Activated CD4-positive, alpha-beta memory T cell treated with anti-CD3 and anti-CD28 coated beads for 36 hours (primary cell): Measurements from ENCODE around the gene GLYR1. TPM values are rescaled to one million over a fixed set of nuclear protein-coding genes. Genes with fewer than 3 reads are reported as not detected.

Experiments used
- CTCF ChIA-PET: fragments of 350-600 bp; sonication (Branson Sonifier 250); formaldehyde crosslinking; loops from one replicate; lab custom pipeline; 2021; ENCODE audit warnings: antibody characterized with exemption, inconsistent platforms; lab: Charles Lee
- POLR2A ChIA-PET: fragments of 350-600 bp; sonication (Branson Sonifier 250); formaldehyde crosslinking; loops from one replicate; lab custom pipeline; 2021; ENCODE audit warnings: antibody characterized with exemption; lab: Charles Lee
- DNase-seq: peaks from one replicate; pipeline ENCODE4 v3.0.0-alpha.2; 2020
- H3K27ac Mint-ChIP-seq: one replicate; pipeline ENCODE4 v1.8.0; 2021; ENCODE audit warnings: mixed read lengths
- H3K27me3 Mint-ChIP-seq: one replicate; pipeline ENCODE4 v1.8.0; 2021; ENCODE audit warnings: mixed read lengths
- H3K36me3 Mint-ChIP-seq: one replicate; pipeline ENCODE4 v1.8.0; 2021; ENCODE audit warnings: mixed read lengths
- H3K4me1 Mint-ChIP-seq: one replicate; pipeline ENCODE4 v1.8.0; 2021; ENCODE audit warnings: low read depth, mixed read lengths
- H3K4me3 Mint-ChIP-seq: one replicate; pipeline ENCODE4 v1.8.0; 2021; ENCODE audit warnings: mild to moderate bottlenecking, mixed read lengths
- H3K9me3 Mint-ChIP-seq: one replicate; pipeline ENCODE4 v1.8.0; 2021; ENCODE audit warnings: mixed read lengths
- intact Hi-C: fragments of 100-400 bp; cut with micrococcal nuclease; formaldehyde crosslinking; loops from one replicate; pipeline ENCODE4 v1.15.1; 2023
- total RNA-seq, 2 experiments: library from RNA; stranded (reverse); gene quantifications; one replicate each; pipeline ENCODE4 v1.2.3, GENCODE V29; 2021

GLYR1 gene
- total RNA-seq, 2 experiments from 2014 or later, result 71.6 to 73.3 TPM

GRCh38 chr16:4760221-4760910 lies 86.7 kb downstream of the GLYR1 start:
- Mint-ChIP-seq H3K4me3 (no peak overlapping the region), H3K36me3 (peaks cover 37% of the 10 kb centered on the region), H3K4me1 (peaks cover 10% of the 10 kb centered on the region), H3K27ac (no peak overlapping the region), H3K9me3 (peaks cover 3% of the 10 kb centered on the region), H3K27me3 (no peaks in the 10 kb centered on the region)
- ChIA-PET POLR2A (interaction anchor here (0.6 kb wide), 1 partner anchor 15 kb away, joined by 3 read pairs; no protein-coding TSS in a partner anchor), CTCF (no interaction called here)
- intact Hi-C loops, result no loop called here
- DNase-seq, result no peak

- H3K9me3 Mint-ChIP-seq, result peaks cover 3% of the 10 kb centered on the region
- H3K4me3 Mint-ChIP-seq, result no peak overlapping the region
- H3K36me3 Mint-ChIP-seq, result peaks cover 43% of the 10 kb centered on the region
- no peaks in the 10 kb centered on the region for H3K27me3 Mint-ChIP-seq
- ChIA-PET POLR2A (no interaction called here), CTCF (no interaction called here)
- H3K4me1 Mint-ChIP-seq, result peaks cover 2% of the 10 kb centered on the region
- no peak for DNase-seq
- no peak overlapping the region for H3K27ac Mint-ChIP-seq
- intact Hi-C loops, result no loop called here
Observed at GRCh38 chr16:4755687-4756086, 91.4 kb downstream of the GLYR1 start.

GRCh38 chr16:4754865-4755264 lies 92.2 kb downstream of the GLYR1 start:
- Mint-ChIP-seq H3K36me3 (peaks cover 36% of the 10 kb centered on the region), H3K9me3 (peaks cover 3% of the 10 kb centered on the region), H3K27me3 (no peaks in the 10 kb centered on the region), H3K4me3 (no peak overlapping the region), H3K27ac (no peak overlapping the region), H3K4me1 (no peaks in the 10 kb centered on the region)
- CTCF ChIA-PET, result no interaction called here
- DNase-seq, result no peak
- intact Hi-C loops, result no loop called here
- POLR2A ChIA-PET, result no interaction called here

- Mint-ChIP-seq H3K27me3 (no peaks in the 10 kb centered on the region), H3K36me3 (peaks cover 24% of the 10 kb centered on the region), H3K4me1 (no peaks in the 10 kb centered on the region), H3K27ac (no peak overlapping the region), H3K9me3 (peaks cover 3% of the 10 kb centered on the region), H3K4me3 (no peak overlapping the region)
- ChIA-PET POLR2A (no interaction called here), CTCF (no interaction called here)
- DNase-seq, result no peak
- intact Hi-C loops, result no loop called here
Observed at GRCh38 chr16:4753227-4753626, 93.9 kb downstream of the GLYR1 start.

Other genes starting within 250 kb of the GLYR1 start
- gene UBALD1, start 232.4 kb downstream of the GLYR1 start, total RNA-seq, result 10 to 100 TPM; 13.4 to 13.5 TPM
- gene MGRN1, start 222.5 kb downstream of the GLYR1 start, total RNA-seq, result 10 to 100 TPM; 72.7 to 73.2 TPM
- gene NUDT16L1, start 153.7 kb downstream of the GLYR1 start, total RNA-seq, result 10 to 100 TPM; 22.2 to 23.6 TPM
- 10 to 100 TPM; 11.7 to 13.3 TPM for gene ANKS3, start 113.0 kb downstream of the GLYR1 start, total RNA-seq
- gene DNAAF8, start 112.8 kb downstream of the GLYR1 start, total RNA-seq, result under 1 TPM in 1 of 2 experiments, not detected in 1; 0.31 TPM
- gene ZNF500, start 80.1 kb downstream of the GLYR1 start, total RNA-seq, result 10 to 100 TPM; 11.3 to 11.4 TPM
- gene SEPTIN12, start 58.9 kb downstream of the GLYR1 start, total RNA-seq, result not detected
- not detected for gene SMIM22, start 51.9 kb downstream of the GLYR1 start, total RNA-seq
- 1 to 10 TPM; 6.2 to 6.3 TPM for gene ROGDI, start 44.7 kb downstream of the GLYR1 start, total RNA-seq
- gene UBN1, start 193 bp upstream of the GLYR1 start, total RNA-seq, result 10 to 100 TPM; 24.4 TPM
- under 1 TPM in 1 of 2 experiments, not detected in 1; 0.05 TPM for gene PPL, start 89.9 kb upstream of the GLYR1 start, total RNA-seq
- under 1 TPM in 1 of 2 experiments, not detected in 1; 0.07 TPM for gene SEC14L5, start 111.0 kb upstream of the GLYR1 start, total RNA-seq
- 1 to 10 TPM; 7.6 to 7.8 TPM for gene NAGPA, start 186.6 kb upstream of the GLYR1 start, total RNA-seq
- not detected for gene C16orf89, start 218.7 kb upstream of the GLYR1 start, total RNA-seq
- gene ALG1, start 224.6 kb upstream of the GLYR1 start, total RNA-seq, result 10 to 100 TPM; 12.8 to 14.1 TPM